Measurements from ENCODE around the gene CBLN1.

Gene CBLN1

DNA sequence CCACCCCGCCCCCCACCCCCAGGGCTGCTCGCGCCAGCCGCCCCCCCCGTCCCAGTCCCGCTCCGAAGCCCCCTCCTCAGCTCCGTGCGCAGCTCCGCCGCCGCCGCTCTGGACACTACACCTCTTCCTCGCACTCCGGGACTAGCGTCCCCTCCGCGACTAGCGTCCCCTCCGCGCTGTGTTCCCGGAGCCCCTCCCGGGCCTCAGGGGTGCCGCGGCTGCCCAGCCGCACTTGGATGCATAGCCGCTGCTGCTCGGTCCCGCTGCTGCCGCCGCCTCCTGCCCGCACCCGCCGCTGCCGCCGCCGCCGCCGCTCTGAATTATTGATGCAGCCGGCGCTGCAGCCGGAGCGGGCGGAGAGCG, at the start of gene CBLN1:
TSS of gene CBLN1 (minus strand) at position 359 of the 363 bp plus-strand sequence. CDS start 373 bp downstream, outside the sequence.
- TF ChIP-seq, protein P1, sequence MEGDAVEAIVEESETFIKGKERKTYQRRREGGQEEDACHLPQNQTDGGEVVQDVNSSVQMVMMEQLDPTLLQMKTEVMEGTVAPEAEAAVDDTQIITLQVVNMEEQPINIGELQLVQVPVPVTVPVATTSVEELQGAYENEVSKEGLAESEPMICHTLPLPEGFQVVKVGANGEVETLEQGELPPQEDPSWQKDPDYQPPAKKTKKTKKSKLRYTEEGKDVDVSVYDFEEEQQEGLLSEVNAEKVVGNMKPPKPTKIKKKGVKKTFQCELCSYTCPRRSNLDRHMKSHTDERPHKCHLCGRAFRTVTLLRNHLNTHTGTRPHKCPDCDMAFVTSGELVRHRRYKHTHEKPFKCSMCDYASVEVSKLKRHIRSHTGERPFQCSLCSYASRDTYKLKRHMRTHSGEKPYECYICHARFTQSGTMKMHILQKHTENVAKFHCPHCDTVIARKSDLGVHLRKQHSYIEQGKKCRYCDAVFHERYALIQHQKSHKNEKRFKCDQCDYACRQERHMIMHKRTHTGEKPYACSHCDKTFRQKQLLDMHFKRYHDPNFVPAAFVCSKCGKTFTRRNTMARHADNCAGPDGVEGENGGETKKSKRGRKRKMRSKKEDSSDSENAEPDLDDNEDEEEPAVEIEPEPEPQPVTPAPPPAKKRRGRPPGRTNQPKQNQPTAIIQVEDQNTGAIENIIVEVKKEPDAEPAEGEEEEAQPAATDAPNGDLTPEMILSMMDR (IDR thresholded peaks at IDR 0.05): no peak

DNA sequence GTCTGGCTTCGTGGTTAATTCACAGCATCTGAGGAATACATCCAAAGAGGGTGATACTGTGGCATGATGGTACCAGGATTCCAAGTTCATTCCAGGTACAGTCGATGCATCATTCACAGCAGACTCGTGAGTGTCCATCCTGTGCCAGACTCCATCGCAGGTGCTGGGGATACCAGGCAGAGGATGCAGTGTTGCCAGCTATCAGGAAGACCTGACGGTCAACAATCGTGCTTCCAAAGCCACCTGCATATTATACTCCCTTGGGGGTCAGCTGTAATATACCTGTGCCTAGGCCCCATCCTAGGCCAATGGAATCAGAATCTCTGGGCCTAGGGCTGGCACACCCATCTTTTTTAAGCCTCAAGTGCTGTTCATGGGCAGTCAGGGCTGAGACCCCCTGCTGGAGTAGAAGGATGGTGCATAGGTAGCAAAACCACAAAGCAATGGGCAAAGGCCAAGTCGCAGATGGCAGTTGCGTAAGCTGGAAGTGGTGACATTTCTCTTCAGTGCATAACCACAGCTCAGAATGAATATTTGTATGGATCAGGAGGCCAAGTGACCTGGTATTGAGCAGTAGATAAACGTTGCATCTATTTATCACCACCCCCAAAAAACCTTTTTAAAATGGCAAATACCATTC, 49.0 kb upstream of the CBLN1 start:
- TF ChIP-seq, protein P1 (IDR thresholded peaks at IDR 0.05): no peak

DNA sequence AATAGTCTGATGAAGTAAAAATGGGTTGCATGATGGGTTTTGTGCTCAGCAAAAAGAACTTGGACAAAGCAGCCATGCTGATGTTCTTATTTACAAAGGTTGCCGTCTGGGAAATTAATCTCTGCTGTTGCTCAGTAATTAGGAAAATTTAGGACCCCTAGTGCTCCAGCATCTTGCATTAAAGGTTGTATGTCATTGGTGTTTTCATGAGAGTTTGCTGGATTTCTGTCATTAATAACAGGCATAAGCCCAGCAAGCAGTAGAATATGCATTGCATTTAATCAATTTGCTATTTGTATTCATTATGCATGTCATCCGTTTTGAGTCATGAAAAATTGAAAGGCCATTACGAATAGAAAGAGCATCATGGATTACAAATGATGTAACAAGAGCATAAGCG, 46.7 kb upstream of the CBLN1 start:
- TF ChIP-seq, protein P1 (IDR thresholded peaks at IDR 0.05): no peak

DNA sequence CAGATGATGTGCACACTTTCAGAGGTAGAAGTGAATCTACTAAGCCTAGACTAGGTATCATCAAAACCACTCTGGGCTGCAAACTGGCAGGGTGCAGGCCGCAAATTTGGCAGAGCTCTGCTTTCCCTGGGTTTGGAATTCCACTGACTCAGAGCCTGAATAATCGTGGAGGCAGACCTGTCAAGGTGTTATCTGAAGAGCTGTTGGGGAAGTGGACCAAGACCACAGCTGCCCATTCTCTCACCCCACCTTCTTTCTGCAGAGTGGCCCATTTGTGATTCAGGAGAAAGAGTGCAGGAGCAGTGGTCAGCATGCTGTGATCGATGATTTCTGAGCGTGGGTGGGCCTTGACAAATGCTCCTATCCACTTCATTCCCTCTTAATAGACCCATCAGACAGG, 45.8 kb upstream of the CBLN1 start:
- TF ChIP-seq, protein P1 (IDR thresholded peaks at IDR 0.05): no peak

DNA sequence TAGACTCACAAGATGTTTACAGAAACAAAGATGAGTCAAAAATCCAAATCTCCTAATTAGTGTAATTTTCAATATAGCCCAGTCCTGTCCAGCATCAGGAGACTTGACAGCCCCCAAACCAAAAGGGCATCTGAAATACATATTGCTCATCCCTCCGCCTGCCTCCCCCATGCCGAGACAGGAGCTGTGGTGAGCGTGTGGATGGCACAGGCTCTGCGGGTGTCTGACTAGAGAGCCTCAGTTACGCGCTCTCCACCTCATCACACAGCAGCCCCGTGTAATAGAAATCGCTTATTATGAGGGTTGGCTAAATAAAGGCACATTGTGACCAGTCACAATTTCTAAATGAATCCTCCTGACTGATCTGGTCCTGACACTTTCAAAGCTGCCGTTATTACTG, 43.1 kb upstream of the CBLN1 start:
- TF ChIP-seq, protein P1 (IDR thresholded peaks at IDR 0.05): no peak

DNA sequence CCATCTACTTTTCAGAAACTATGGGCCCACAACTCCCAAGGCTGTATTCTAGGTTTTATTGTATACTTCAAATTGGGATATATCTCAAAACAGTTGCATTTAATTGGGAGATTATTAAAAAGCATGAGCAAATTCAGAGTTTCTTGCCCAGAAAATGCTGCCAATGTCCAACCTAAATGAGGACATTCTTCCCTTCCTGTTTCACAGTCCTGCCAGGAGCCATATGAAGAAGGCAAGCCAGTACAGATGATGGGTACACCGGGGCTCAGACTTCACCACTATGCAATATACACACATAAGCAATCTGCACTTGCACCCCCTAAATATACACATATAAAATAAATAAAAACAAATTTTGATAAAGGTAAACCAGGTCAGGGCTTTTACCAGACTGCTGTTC, 34.0 kb upstream of the CBLN1 start:
- TF ChIP-seq, protein P1 (IDR thresholded peaks at IDR 0.05): no peak

DNA sequence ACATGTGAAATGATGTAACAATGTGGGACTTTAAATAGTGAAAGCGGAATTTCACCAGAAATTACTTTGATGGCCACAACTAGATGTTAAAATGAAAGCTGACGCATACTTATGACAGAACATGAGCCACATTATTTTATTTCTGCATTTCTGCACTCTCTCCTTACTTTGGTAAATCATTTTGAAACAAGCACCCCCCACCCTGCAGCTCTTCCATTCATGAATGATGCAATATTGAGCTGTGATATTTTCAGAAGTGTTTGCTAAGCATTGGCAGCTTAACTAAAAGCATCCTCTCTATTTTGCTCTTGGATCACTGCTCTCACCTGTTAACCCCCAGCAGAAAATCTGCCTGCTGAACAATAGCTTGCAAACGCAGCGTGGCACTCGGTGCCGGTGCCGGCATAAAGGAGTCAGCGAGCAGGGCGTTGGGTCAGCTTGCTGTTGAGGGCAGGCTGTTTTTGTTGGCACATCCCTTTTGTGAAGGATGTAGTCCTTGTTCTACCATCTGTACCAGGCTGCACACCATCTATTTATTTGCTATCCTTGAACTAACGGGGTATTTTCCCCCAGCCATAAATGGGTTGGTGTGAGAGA, 30.8 kb upstream of the CBLN1 start:
- TF ChIP-seq, protein P1 (IDR thresholded peaks at IDR 0.05): no peak
